ENCODE results near the gene MOB3B.
"Not testable (repeated sequence)": the region's sequence is repeated elsewhere in the genome, so short reads cannot be mapped to it uniquely, and the experiment has no call there.

MOB3B gene

GRCh38 chr9:27422279-27422834 is 107.3 kb downstream of the MOB3B start:
- DNase-seq (ENCODE audit: low spot score) = no peak

DNA sequence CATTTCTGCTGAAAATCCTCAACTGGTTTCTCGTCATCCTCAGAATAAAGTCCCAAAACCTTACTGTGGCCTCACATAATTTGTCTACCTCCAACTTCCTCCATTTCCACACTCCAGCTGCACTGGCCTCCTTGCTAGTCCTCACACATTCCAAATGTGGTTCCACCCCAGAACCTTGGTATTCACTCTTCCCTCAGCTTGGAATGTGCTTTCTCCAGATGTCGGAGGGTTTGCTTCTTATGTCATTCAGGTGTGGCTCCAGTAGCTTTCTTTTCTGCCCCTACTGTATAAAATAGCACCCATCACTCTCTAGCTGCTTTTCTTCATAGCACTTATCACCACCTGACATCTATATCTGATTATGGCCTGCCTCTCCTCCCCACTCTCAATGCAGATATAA is 108.0 kb downstream of the MOB3B start:
- DNase-seq (ENCODE audit: low spot score) = no peak

GRCh38 chr9:27419558-27419957 is 110.1 kb downstream of the MOB3B start:
- not testable (repeated sequence) for DNase-seq (ENCODE audit: low spot score)

DNA sequence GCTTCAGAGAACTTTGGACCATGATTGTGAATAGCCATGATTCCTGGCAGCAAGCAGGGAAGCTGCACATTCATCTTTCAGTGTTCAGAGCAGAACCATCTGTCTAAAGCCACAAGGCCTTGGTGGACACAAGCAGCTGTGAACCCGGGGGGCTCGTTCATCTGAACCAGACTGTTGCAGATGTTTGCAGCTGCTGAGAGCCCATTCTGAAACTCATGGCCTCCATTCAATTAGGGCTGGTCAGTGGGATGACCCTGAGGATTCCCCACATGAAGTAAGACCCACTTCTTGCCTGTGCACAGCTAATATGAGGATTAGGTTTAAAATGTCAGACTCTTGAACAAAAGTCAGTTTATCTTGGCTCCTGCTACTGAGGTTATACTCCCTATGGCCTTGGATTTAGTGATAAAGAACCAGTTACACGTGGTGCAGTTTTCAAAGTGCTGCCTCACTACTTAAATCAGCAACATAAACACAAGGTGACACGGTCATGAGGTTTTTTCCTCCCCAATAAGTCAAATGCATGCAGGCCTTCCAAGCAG is 115.3 kb downstream of the MOB3B start:
- no peak for DNase-seq (ENCODE audit: low spot score)

DNA sequence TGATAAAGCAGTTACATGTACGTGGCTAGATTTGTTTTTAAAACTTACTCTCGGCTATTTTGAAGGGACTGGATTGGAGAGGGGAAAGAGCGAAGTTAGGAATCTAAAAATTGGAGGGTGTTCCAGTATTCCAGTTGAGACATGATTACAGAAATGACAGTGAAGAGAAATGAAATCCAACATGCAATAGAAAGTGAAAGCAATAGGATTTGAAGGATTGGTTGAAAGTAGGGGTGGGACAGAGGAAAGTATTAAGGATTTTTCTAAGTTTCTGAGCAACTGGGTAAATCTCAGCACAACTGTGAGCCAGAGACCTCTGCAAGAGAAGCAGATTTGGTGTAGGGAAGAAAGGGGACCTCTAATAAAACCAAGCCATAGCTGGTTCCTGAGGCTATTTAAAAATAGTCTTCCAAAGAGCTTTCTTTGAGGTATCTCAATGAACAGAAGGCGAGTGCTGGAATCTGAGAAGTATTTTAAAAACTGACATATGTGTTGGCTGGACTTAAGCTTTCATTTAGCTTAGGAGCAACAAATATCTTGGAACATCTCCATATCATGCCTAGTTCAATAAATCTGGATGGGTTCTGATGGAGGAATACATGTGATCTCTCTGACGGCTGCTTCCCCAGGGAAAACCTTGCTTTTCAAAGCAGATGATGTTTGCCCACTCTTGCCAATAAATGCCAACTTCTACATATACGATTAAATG is 115.9 kb downstream of the MOB3B start:
- DNase-seq (ENCODE audit: low spot score) = no peak

DNA sequence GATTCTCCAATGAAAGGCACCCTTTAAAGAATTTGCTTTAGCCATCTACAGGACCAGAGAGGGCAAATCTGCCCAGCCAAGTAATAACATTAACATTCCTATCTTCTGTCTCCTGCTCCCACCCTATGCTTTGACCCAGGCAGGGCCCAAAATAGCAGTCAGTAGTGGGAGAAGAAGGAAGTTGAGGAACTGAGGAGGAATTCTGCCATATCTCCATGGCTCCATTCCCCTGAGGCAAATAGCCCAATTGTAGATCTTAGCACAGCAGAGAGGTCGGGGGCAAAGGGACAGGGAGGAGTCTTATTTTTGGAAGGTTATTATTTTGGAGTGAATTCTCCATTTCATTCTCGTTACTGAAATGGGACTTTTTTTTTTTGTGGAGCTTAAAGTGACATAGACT is 116.7 kb downstream of the MOB3B start:
- no peak for DNase-seq (ENCODE audit: low spot score)

GRCh38 chr9:27412081-27412480 is 117.5 kb downstream of the MOB3B start:
- DNase-seq (ENCODE audit: low spot score) = no peak

DNA sequence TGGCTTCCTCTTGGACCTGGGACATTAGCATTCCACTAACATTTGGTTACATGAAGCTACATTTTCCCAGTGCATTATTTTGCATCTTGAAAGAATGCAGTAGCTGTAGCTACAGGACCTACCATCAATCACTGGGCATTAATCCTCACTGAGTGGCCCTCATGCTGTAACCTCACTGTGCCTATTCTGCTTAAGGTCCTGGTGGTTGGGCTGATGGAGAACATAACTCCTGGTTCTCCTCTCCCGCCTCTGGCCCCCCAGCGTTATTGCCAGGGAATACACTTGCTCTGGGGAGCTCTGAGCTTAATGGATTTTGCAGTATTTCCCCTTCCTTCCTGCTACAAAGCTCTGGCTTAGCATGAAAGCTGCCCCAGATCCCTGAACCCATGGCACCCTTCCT is 121.1 kb downstream of the MOB3B start:
- no peak for DNase-seq (ENCODE audit: low spot score)

GRCh38 chr9:27408001-27408400 is 121.6 kb downstream of the MOB3B start:
- DNase-seq (ENCODE audit: low spot score) = peak; percentile 33

- no peak for DNase-seq (ENCODE audit: low spot score)
Measured at GRCh38 chr9:27407491-27407890, 122.1 kb downstream of the MOB3B start.

- DNase-seq (ENCODE audit: low spot score) = no peak
Measured at GRCh38 chr9:27404661-27405060, 125.0 kb downstream of the MOB3B start.

GRCh38 chr9:27402626-27403025 is 127.0 kb downstream of the MOB3B start:
- no peak for DNase-seq (ENCODE audit: low spot score)

DNA sequence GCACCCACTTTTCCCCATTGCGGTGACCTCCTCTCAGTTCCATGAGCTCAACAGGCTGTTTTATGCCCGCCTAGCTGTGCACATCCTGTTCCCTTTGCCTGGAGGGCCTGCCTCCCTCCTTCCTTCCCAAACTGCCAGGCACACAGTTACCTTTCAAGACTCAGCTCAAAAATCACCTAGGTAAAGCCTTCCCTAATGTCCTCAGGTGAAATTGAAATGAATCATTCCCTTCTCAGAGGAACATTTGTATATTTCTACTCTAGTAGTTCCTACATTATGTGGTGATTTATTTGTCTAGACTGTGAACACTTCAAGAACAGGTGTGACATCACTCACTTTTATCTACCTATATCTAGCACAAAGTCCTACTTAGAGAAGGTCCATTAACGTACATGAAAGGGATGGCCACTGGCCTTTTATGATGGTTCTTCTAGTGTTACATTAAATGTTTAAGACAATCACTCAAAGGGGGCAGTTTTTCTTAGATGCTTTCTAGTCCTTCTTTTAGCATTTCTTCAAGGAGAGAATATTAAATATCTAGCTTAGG is 129.2 kb downstream of the MOB3B start:
- DNase-seq (ENCODE audit: low spot score) = no peak

DNA sequence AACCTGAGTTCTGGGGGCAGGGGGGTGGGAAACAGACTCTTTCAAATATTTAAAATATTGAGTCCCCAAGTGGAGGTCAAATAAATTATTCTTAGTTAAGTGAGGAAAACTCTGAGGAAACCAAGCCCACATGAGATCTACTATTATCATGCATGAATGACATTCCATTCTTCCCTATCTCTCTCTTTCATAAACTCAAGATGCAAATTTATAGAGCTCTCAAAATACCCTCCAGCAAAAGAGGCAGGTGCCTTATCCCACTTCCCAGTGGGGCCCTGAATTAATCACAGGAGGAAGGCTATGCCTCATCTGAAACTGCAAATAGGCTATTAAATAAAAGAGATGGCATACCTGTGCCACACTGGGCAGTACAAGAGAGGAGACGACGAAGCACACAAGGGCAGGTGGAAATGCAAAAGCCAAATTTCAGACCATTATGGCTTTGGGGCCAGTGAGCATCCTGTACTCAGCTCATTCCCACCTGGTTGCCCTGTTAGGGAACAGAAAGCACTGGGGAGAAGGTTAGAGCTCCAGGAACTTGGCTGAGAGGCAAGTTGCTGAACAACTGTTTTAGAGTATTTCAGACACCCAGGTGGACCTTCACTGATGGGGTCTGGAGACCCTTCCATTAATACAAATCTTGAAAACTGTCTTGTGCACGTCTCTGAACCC is 130.5 kb downstream of the MOB3B start:
- no peak for DNase-seq (ENCODE audit: low spot score)

- DNase-seq (ENCODE audit: low spot score) = no peak
Measured at GRCh38 chr9:27396495-27396894, 133.1 kb downstream of the MOB3B start.

DNA sequence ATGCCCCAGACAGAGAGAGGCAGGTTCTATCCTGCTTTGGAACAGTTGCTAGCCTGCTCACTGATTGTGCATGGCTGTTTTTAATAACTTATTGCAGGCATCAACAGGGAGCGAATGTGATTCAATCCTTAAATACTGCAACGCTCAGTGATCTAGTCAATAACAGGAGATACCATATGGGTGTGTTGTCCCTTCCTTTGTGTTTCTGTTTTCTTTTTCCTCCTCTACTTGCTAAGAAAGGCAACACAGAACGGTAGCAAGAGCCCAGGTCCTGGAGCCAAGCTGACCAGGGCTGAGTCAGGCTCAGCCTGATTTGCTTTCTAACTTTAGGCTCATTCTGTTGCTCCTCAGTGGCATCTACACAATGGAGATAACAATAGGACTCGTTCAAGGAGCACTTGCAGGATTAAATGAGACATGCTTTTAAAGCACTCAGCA is 134.1 kb downstream of the MOB3B start:
- peak; percentile 22 for DNase-seq (ENCODE audit: low spot score)

DNA sequence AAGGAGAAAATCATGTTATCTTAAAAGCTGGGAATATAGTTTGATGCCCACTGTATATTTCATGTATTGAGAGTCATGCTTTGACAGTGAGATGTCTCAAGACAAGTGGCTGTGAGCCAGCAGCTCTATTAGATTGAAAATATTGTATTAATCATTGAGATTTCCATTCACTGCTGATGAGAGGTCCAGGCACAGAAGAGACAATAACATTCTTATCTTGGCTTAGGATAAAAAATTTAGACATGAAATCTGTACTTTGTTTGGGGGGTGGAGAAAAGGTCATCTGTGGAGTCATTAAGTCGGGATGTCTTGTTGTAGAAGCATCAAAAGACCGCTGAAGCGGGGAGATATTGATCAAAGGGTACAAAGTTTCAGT is 134.8 kb downstream of the MOB3B start:
- no peak for DNase-seq (ENCODE audit: low spot score)

DNA sequence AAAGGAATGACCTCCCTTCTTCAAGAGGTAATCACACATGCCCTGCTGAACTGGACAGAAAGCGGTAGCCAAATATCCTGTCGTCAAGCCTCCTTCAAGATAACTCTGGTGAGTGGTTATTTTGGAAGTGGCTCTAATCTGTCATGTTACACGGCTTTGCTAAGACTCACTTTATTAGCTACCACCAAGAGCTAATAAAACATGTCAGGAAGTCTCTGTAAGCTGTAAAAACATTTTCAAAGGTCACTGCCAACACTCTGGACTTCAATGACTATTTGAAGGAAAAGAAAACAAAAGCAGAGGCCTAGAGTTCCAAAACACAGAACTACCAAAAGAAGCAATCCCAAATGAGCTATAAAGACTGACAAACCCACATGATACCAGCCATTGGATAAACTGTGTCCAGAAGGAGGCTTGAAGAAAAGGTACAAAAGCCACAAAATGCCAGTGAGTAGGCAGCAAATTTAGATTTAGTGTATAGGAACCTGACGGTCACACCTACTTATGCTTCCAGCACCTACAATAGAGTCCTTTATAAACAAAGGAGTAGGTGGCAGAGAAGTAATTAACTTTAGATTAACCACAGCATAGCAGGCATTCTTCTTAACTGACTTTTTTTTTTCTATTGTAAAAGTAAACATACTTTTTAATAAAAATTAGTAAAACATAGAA is 135.3 kb downstream of the MOB3B start:
- DNase-seq (ENCODE audit: low spot score) = no peak

GRCh38 chr9:27393054-27393846 is 136.4 kb downstream of the MOB3B start:
- no peak for DNase-seq (ENCODE audit: low spot score)

DNA sequence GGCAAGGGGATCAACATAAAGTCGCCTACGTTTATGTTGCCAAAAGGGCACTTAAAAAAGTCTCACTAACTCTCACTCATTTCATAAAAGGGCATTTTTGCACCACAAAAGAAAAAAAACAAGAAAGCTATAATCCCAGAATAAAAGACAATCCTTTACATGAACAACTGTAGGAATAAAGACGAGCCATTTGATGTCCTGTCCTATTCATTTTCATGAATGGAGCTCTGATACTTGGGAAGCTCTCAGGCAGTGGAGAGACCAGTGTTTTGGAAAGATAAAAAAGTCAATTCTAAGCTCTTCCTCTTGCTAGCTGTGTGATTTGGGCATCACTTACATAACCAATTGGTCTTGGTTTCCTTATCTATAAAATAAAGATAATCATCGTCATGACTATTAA is 137.2 kb downstream of the MOB3B start:
- no peak for DNase-seq (ENCODE audit: low spot score)

DNA sequence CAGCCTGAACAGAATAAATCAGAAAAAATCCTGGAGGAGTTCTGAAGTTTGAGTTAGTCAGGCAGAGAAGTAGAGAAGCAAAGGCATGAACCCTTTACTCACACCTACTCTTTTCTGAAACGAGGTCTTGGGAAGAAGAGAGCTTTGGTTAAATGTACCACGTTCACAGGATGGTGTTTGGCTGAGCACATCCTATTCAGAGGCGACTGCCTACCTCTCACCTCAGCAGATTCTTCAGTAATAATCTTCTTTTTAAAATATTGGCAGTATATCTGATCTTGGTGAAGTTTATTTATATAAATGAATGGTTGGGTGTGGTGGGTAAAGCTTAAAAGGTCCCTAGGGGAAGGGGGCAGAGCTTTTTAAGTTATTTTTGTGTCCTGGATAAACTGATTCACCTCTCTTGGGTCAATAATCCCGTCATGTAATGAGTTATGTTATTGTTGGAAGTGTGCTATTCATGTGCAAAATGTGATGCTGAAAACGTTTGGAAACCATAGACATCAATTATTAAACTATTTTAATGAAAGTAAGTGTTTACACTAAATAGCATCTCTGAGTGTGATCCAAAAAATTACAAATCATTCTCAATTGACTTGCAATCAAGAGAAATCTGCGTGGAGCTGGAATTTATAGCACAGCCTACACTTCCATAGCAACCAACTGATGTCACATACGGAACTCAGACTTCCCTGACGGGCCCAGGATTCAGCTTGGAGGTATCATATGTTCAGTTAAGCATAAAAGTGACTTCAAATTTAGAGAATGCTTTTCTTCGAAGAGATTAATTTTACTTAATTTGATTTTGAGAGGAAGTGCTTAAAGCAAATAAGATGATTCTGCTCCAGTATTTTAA is 138.3 kb downstream of the MOB3B start:
- no peak for DNase-seq (ENCODE audit: low spot score)

Data from kidney capillary endothelial cell (primary cell).